IPS-20b (cell line): Measurements from ENCODE around the gene AGO3.

Experiments
- H3K27ac ChIP-seq: one replicate; pipeline ENCODE4 v1.5.1; 2013; ENCODE audit warnings: low read length
- H3K27me3 ChIP-seq: 2 replicates; pipeline ENCODE4 v1.6.1; 2013; ENCODE audit warnings: mild to moderate bottlenecking, low read length, inconsistent platforms; ENCODE audit not compliant: insufficient read depth
- H3K36me3 ChIP-seq: 2 replicates; pipeline ENCODE4 v1.6.1; 2013; ENCODE audit warnings: low read depth, mild to moderate bottlenecking, inconsistent platforms, low read length, moderate library complexity; ENCODE audit not compliant: insufficient read depth
- H3K4me1 ChIP-seq: 2 replicates; pipeline ENCODE4 v1.6.1; 2013; ENCODE audit warnings: mild to moderate bottlenecking, control low read depth, inconsistent platforms, low read length, moderate library complexity; ENCODE audit not compliant: insufficient read depth
- H3K4me3 ChIP-seq: 2 replicates; pipeline ENCODE4 v1.5.1; 2013; ENCODE audit warnings: mild to moderate bottlenecking, low read length, inconsistent platforms
- H3K9ac ChIP-seq: 2 replicates; pipeline ENCODE4 v1.6.1; 2013; ENCODE audit warnings: low read depth, mild to moderate bottlenecking, inconsistent platforms, low read length, moderate library complexity
- H3K9me3 ChIP-seq: 2 replicates; pipeline ENCODE4 v1.6.1; 2013; ENCODE audit warnings: mild to moderate bottlenecking, low read depth, low read length, inconsistent platforms; ENCODE audit not compliant: insufficient read depth

The AGO3 gene

DNA sequence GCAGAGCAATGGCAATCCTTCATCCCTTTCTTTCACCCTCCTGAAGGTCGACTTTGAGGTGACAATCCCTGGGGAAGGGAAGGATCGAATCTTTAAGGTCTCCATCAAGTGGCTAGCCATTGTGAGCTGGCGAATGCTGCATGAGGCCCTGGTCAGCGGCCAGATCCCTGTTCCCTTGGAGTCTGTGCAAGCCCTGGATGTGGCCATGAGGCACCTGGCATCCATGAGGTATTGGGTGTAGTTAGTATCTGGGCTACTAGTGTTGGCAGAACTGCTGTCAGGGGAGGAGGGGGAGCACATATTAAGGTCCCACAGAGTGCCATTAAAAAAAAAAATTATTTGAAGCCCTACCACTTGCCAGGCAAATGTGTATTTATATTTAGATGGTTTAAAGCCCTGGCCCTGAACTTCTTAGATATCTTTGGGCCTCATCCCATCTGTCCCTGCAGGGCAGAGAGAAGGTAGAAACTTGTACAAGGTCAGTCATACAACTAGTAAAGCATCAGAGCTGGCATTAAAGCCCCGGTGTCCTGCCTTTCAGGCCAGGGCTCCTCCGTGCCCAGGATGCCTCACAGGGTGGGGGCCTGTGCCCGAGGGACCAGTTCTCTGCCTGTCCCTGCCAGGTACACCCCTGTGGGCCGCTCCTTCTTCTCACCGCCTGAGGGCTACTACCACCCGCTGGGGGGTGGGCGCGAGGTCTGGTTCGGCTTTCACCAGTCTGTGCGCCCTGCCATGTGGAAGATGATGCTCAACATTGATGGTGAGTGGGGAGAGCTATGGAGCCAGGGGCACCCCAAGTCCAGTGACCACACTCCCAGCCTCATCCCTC, 37.6 kb upstream of the AGO3 start:
- Histone ChIP-seq H3K27ac (no peak overlapping the region), H3K27me3 (no peaks in the 10 kb centered on the region), H3K36me3 (peaks cover 92% of the 10 kb centered on the region), H3K9ac (no peak overlapping the region), H3K4me3 (no peak overlapping the region), H3K4me1 (peaks cover under 1% of the 10 kb centered on the region; the same call in 1 of the 2 replicates), H3K9me3 (no peaks in the 10 kb centered on the region)

DNA sequence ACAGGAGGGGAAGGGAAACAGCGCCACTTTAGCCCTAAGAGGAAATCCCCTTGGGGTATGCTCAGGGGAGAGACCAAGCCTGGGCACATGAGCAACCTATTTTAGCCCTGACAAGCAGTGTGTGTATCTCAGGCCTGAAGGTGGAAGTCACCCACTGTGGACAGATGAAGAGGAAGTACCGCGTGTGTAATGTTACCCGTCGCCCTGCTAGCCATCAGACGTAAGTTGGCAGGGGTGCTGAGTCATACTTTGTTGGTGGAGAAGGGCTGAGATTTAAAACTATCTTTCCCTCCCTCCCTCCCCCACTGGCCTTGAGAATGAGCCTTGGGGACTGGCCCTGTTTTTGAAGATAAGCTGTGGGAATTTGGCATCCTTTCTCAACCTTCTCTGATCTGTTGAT, 36.7 kb upstream of the AGO3 start:
- Histone ChIP-seq H3K9ac (no peak overlapping the region), H3K27me3 (no peaks in the 10 kb centered on the region), H3K4me3 (no peak overlapping the region), H3K36me3 (peaks cover 93% of the 10 kb centered on the region), H3K4me1 (no peaks in the 10 kb centered on the region), H3K27ac (no peak overlapping the region), H3K9me3 (no peaks in the 10 kb centered on the region)

DNA sequence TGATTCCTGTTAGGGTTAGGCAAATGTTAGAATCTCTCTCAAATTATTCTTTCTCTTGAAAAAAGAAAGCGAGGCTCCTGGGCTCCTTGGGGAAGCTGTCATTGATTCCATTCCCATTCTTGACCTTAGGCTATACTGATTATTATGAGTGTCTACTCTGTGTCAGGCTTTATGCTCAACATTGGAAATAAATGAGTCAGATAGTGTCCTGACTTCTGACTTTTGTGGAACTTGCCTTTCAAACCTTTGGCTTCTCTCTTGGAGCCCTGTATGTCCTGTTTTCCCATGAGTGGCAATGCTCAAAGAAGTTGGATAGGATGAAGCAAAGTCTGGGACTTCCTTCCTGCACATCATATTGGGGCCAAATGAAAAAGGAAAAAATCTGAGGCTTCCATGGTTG, 36.2 kb upstream of the AGO3 start:
- Histone ChIP-seq H3K4me3 (no peak overlapping the region), H3K4me1 (no peaks in the 10 kb centered on the region), H3K27me3 (no peaks in the 10 kb centered on the region), H3K36me3 (peaks cover 96% of the 10 kb centered on the region), H3K9ac (no peak overlapping the region), H3K27ac (no peak overlapping the region), H3K9me3 (no peaks in the 10 kb centered on the region)

DNA sequence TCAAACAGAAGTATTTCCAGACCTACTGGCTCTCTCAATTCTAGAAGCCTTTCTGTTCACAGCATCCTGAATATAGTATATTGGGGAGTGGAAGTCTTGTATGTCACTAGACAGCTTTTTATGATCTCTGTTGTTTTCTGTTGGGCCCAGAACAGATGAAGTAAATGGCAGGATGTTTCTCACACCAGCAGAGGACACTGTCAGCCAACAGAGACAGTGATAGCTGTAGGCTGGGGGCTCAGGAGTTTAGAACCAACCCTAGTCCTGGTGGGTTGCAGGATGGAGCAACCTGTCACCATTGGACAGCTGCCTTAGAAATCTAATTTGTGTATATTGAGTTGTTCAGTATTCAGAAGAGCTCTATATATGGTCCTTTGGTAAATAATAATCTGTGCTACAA, 31.0 kb upstream of the AGO3 start:
- H3K36me3 ChIP-seq = peaks cover 91% of the 10 kb centered on the region
- H3K4me3 ChIP-seq = no peak overlapping the region
- H3K27ac ChIP-seq = no peak overlapping the region
- no peaks in the 10 kb centered on the region for H3K4me1 ChIP-seq
- H3K27me3 ChIP-seq = no peaks in the 10 kb centered on the region
- no peak overlapping the region for H3K9ac ChIP-seq
- no peaks in the 10 kb centered on the region for H3K9me3 ChIP-seq

DNA sequence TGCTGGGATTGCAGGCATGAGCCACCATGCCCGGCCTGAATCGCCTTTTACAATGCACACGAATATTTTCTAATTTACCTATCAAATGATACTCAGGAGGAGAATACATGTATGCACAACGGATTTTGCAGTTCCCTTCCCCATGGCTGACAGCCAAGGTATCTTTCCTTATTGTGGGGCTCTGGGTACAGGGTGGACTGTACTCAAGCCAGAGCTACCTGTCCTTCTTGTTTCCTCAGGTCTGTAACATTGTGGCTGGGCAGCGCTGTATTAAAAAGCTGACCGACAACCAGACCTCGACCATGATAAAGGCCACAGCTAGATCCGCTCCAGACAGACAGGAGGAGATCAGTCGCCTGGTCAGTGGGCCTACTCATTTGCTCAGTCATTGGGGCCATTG, 29.7 kb upstream of the AGO3 start:
- no peak overlapping the region for H3K9ac ChIP-seq
- peaks cover 92% of the 10 kb centered on the region for H3K36me3 ChIP-seq
- H3K27ac ChIP-seq = no peak overlapping the region
- H3K9me3 ChIP-seq = no peaks in the 10 kb centered on the region
- H3K4me3 ChIP-seq = no peak overlapping the region
- no peaks in the 10 kb centered on the region for H3K4me1 ChIP-seq
- no peaks in the 10 kb centered on the region for H3K27me3 ChIP-seq

DNA sequence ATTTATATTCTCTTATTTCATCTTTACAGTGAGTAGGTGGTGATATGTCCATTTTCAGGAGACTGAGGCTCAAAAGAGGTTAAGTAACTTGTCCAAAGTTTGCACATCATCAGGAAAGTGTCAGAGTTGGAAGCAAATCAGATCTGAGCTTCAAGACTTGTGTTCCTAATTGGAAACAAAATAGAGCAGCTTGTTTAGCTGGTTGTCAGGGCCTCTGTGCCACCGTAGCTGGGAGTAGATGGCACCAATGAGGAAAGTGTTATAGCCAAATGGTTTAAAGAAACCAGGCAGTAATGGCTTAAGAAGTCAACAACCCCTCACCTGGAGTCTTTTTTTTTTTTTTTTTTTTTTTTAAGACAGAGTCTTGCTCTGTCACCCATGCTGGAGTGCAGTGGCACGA, 28.2 kb upstream of the AGO3 start:
- H3K4me1 ChIP-seq = no peaks in the 10 kb centered on the region
- no peak overlapping the region for H3K9ac ChIP-seq
- H3K36me3 ChIP-seq = peaks cover 92% of the 10 kb centered on the region
- no peak overlapping the region for H3K27ac ChIP-seq
- H3K9me3 ChIP-seq = no peaks in the 10 kb centered on the region
- no peaks in the 10 kb centered on the region for H3K27me3 ChIP-seq
- no peak overlapping the region for H3K4me3 ChIP-seq

DNA sequence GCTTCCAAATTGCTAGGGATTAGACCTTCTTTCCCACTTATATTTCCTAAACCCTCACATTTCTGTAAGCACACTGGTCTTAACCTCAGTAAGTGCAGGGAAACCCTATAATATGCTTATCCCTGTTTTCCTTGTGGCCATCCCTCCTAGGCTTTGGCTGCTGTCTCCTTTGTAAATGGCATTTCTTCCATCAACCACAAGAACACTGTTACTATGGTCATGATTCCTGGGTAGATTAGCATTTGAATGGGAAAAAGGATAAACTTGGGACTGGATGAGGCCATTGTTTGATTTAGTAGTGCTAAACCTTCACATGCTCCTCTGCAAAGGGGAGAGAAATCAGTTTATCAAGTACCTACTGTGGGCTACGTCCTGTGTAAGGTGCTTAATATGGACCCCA, 16.2 kb upstream of the AGO3 start:
- Histone ChIP-seq H3K27ac (no peak overlapping the region), H3K36me3 (peaks cover 88% of the 10 kb centered on the region), H3K27me3 (no peaks in the 10 kb centered on the region), H3K9ac (no peak overlapping the region), H3K9me3 (no peaks in the 10 kb centered on the region), H3K4me3 (no peak overlapping the region), H3K4me1 (peaks cover 7% of the 10 kb centered on the region; the same call in 1 of the 2 replicates)

DNA sequence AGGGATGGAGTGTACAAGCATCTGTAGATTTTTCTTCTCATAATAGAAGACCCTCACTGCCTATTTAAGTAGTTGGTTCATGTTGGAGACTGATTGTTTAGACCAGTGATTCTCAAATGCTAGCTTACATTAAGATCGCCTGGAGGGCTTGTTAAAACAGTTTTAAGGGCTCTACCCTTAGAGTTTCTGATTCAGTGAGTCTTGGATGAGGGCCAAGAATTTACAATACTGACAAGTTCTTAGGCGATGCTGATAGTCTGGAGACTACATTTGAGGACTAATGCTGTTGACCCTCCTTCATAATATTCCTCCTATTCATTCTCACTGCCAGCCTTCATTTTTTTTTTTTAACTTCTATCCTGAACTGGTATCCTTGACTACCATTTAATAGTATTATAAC, 15.2 kb upstream of the AGO3 start:
- no peak overlapping the region for H3K27ac ChIP-seq
- H3K9ac ChIP-seq = no peak overlapping the region
- no peak overlapping the region for H3K4me3 ChIP-seq
- no peaks in the 10 kb centered on the region for H3K27me3 ChIP-seq
- H3K4me1 ChIP-seq = peaks cover 7% of the 10 kb centered on the region; the same call in 1 of the 2 replicates
- peaks cover 88% of the 10 kb centered on the region for H3K36me3 ChIP-seq
- no peaks in the 10 kb centered on the region for H3K9me3 ChIP-seq

DNA sequence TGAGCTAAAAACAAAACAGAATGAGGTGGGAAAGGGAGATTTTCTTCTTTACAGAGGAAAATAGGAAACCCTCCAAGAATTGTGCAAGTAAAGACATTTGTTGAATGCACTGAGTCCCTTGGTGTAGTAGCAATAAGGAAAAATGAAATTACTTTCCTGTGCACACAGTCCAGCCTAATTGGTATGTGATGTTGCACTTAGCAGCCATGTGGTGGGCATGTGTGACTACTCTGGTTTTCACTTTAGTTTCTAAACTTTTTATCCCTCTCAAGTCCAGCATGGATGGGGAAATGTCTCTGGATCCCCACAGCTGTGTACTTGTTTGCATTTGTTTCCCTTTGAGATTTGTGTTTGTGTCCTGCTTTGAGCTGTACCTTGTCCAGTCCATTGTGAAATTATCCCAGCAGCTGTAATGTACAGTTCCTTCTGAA, 7.1 kb upstream of the AGO3 start:
- no peaks in the 10 kb centered on the region for H3K9me3 ChIP-seq
- H3K4me1 ChIP-seq = no peaks in the 10 kb centered on the region
- no peak overlapping the region for H3K9ac ChIP-seq
- no peaks in the 10 kb centered on the region for H3K27me3 ChIP-seq
- H3K36me3 ChIP-seq = peaks cover 67% of the 10 kb centered on the region
- no peak overlapping the region for H3K27ac ChIP-seq
- H3K4me3 ChIP-seq = no peak overlapping the region

DNA sequence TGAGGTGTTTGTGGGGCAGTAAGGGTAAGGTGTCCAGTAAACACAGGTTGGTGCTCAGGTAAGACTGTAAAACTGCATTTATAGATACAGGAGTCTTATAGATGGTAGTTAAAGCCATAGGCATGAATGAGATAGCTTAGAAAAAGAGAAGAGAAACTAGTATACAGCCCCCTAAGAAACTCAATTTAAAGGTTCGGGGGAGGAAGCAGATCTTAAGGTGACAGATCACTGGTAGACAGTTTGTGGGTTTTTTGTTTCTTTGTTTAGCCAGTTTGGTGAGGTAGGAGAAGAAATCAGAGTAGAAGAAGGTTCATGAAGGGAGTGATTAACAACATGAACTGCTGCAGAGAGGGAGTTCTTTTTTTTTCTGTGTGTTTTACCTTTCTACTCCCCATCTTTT, 6.1 kb upstream of the AGO3 start:
- Histone ChIP-seq H3K36me3 (peaks cover 57% of the 10 kb centered on the region), H3K4me1 (peaks cover 5% of the 10 kb centered on the region; the same call in 1 of the 2 replicates), H3K27me3 (no peaks in the 10 kb centered on the region), H3K9me3 (no peaks in the 10 kb centered on the region), H3K27ac (no peak overlapping the region), H3K4me3 (no peak overlapping the region), H3K9ac (no peak overlapping the region)

DNA sequence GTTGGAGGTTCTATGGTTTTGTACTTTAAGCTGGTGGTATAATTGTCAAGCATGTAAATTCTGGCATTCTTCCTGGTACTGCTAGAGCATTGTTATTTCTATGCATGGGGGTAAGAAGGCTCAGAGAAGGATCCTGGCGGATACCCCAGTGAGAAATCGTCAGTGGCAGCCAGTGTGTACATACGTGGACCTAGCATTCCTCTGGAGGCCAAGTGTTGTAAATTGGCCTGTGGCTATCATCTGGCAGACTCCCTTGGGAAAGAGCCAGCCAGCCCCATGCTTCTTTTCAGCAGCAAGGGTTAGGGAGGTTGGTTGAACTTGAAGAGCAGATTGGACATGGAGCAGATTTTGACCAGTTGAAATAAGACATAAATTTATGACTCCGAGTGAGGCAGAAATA, 5.2 kb upstream of the AGO3 start:
- H3K36me3 ChIP-seq = peaks cover 48% of the 10 kb centered on the region
- H3K27me3 ChIP-seq = no peaks in the 10 kb centered on the region
- H3K9ac ChIP-seq = no peak overlapping the region
- peaks cover 5% of the 10 kb centered on the region; the same call in 1 of the 2 replicates for H3K4me1 ChIP-seq
- H3K27ac ChIP-seq = no peak overlapping the region
- no peaks in the 10 kb centered on the region for H3K9me3 ChIP-seq
- no peak overlapping the region for H3K4me3 ChIP-seq

DNA sequence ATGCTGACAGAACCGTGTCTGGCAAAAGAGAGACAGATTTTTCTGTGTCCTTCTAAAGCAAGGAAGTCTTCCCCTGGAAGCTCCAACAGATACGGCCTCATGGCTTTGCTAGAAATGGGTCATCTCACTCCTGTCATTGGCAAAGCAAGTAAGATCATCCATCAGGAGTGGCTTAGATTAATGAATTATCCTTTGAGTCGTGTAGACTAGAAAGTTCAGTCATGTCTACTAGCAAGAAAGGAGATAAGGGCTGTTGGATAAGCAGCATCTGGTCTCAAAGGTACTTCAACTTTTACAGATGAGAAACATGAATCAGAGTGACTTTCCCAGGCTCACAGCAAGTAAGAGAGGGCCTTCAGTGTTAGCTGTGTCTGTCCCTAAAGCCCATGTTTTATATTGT, 3.4 kb upstream of the AGO3 start:
- H3K27ac ChIP-seq = no peak overlapping the region
- no peak overlapping the region for H3K4me3 ChIP-seq
- H3K27me3 ChIP-seq = no peaks in the 10 kb centered on the region
- peaks cover 6% of the 10 kb centered on the region; the same call in 1 of the 2 replicates for H3K4me1 ChIP-seq
- peaks cover 30% of the 10 kb centered on the region; the same call in 1 of the 2 replicates for H3K36me3 ChIP-seq
- no peaks in the 10 kb centered on the region for H3K9me3 ChIP-seq
- no peak overlapping the region for H3K9ac ChIP-seq
